ENCODE data around the gene LCP2.

- TF ChIP-seq CTCF (IDR thresholded peaks at IDR 0.05) (no peak), POLR2A (IDR thresholded peaks at IDR 0.05) (no peak)
These were observed 8.8 kb upstream of the LCP2 start for GRCh38 chr5:170306381-170306831.
